ENCODE data around the gene ZNF549.

Gene ZNF549

GRCh38 chr19:57559404-57560025 lies 32.4 kb downstream of the ZNF549 start, which contains the start of gene ZNF550 (continued):
- TF ChIP-seq, protein P1, sequence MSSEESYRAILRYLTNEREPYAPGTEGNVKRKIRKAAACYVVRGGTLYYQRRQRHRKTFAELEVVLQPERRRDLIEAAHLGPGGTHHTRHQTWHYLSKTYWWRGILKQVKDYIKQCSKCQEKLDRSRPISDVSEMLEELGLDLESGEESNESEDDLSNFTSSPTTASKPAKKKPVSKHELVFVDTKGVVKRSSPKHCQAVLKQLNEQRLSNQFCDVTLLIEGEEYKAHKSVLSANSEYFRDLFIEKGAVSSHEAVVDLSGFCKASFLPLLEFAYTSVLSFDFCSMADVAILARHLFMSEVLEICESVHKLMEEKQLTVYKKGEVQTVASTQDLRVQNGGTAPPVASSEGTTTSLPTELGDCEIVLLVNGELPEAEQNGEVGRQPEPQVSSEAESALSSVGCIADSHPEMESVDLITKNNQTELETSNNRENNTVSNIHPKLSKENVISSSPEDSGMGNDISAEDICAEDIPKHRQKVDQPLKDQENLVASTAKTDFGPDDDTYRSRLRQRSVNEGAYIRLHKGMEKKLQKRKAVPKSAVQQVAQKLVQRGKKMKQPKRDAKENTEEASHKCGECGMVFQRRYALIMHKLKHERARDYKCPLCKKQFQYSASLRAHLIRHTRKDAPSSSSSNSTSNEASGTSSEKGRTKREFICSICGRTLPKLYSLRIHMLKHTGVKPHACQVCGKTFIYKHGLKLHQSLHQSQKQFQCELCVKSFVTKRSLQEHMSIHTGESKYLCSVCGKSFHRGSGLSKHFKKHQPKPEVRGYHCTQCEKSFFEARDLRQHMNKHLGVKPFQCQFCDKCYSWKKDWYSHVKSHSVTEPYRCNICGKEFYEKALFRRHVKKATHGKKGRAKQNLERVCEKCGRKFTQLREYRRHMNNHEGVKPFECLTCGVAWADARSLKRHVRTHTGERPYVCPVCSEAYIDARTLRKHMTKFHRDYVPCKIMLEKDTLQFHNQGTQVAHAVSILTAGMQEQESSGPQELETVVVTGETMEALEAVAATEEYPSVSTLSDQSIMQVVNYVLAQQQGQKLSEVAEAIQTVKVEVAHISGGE (tag by site-specific recombination; conservative IDR thresholded peaks at IDR 0.05; ENCODE audit: low read depth): peak; percentile 82
- TF ChIP-seq KLF10 (tag by site-specific recombination; IDR thresholded peaks at IDR 0.05) (no peak), ZNF350 (tag by site-specific recombination; IDR thresholded peaks at IDR 0.05) (no peak), ZNF341 (tag by site-specific recombination; IDR thresholded peaks at IDR 0.05; ENCODE audit: low read depth) (no peak), YY2 (tag by site-specific recombination; IDR thresholded peaks at IDR 0.05) (peak; percentile 33; the same call in 1 of the 2 replicates), ZBTB20 (tag by site-specific recombination; IDR thresholded peaks at IDR 0.05) (peak; percentile 83), ZFHX2 (tag by site-specific recombination; conservative IDR thresholded peaks at IDR 0.05) (no peak), ZBTB48 (tag by site-specific recombination; IDR thresholded peaks at IDR 0.05) (no peak), ZNF121 (tag by site-specific recombination; IDR thresholded peaks at IDR 0.05) (no peak), ZNF362 (tag by site-specific recombination; IDR thresholded peaks at IDR 0.05) (no peak), ZNF521 (tag by site-specific recombination; IDR thresholded peaks at IDR 0.05) (no peak), ZNF146 (tag by site-specific recombination; IDR thresholded peaks at IDR 0.05) (no peak), YY1 (tag by site-specific recombination; IDR thresholded peaks at IDR 0.05) (no peak), KLF1 (tag by site-specific recombination; IDR thresholded peaks at IDR 0.05) (peak; percentile 81), ZNF335 (tag by site-specific recombination; conservative IDR thresholded peaks at IDR 0.05) (peak; percentile 77), SP2 (tag by site-specific recombination; IDR thresholded peaks at IDR 0.05) (peak; percentile 83), ZNF561 (tag by site-specific recombination; IDR thresholded peaks at IDR 0.05; ENCODE audit: borderline replicate concordance) (peak; percentile 64; the same call in 1 of the 2 replicates), ZNF449 (tag by site-specific recombination; IDR thresholded peaks at IDR 0.05) (peak; percentile 90), KLF16 (tag by site-specific recombination; IDR thresholded peaks at IDR 0.05) (peak; percentile 67), MYNN (tag by site-specific recombination; IDR thresholded peaks at IDR 0.05; ENCODE audit: borderline replicate concordance) (no peak), ZXDB (tag by site-specific recombination; IDR thresholded peaks at IDR 0.05) (peak; percentile 57; the same call in 1 of the 2 replicates), ZNF76 (tag by site-specific recombination; IDR thresholded peaks at IDR 0.05; ENCODE audit: borderline replicate concordance, low read depth) (peak; percentile 57), ZNF501 (tag by site-specific recombination; IDR thresholded peaks at IDR 0.05) (peak; percentile 65), OVOL3 (tag by site-specific recombination; IDR thresholded peaks at IDR 0.05) (peak; percentile 38; the same call in 1 of the 2 replicates), WT1 (tag by site-specific recombination; IDR thresholded peaks at IDR 0.05) (peak; percentile 25; the same call in 1 of the 2 replicates), ZFP3 (tag by site-specific recombination; IDR thresholded peaks at IDR 0.05; ENCODE audit: low read depth) (no peak)
- TF ChIP-seq, protein P2, sequence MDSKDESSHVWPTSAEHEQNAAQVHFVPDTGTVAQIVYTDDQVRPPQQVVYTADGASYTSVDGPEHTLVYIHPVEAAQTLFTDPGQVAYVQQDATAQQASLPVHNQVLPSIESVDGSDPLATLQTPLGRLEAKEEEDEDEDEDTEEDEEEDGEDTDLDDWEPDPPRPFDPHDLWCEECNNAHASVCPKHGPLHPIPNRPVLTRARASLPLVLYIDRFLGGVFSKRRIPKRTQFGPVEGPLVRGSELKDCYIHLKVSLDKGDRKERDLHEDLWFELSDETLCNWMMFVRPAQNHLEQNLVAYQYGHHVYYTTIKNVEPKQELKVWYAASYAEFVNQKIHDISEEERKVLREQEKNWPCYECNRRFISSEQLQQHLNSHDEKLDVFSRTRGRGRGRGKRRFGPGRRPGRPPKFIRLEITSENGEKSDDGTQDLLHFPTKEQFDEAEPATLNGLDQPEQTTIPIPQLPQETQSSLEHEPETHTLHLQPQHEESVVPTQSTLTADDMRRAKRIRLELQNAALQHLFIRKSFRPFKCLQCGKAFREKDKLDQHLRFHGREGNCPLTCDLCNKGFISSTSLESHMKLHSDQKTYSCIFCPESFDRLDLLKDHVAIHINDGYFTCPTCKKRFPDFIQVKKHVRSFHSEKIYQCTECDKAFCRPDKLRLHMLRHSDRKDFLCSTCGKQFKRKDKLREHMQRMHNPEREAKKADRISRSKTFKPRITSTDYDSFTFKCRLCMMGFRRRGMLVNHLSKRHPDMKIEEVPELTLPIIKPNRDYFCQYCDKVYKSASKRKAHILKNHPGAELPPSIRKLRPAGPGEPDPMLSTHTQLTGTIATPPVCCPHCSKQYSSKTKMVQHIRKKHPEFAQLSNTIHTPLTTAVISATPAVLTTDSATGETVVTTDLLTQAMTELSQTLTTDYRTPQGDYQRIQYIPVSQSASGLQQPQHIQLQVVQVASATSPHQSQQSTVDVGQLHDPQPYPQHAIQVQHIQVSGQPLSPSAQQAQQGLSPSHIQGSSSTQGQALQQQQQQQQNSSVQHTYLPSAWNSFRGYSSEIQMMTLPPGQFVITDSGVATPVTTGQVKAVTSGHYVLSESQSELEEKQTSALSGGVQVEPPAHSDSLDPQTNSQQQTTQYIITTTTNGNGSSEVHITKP (tag by site-specific recombination; IDR thresholded peaks at IDR 0.05): no peak
